G401.6 (cell line): ENCODE measurements around the gene C6orf15.

Experiments
- FAIRE-seq: peaks from 2 replicates; lab custom pipeline; 2012; peaks lifted over from hg19 to GRCh38; lab: Jason Lieb, UNC

C6orf15 gene

DNA sequence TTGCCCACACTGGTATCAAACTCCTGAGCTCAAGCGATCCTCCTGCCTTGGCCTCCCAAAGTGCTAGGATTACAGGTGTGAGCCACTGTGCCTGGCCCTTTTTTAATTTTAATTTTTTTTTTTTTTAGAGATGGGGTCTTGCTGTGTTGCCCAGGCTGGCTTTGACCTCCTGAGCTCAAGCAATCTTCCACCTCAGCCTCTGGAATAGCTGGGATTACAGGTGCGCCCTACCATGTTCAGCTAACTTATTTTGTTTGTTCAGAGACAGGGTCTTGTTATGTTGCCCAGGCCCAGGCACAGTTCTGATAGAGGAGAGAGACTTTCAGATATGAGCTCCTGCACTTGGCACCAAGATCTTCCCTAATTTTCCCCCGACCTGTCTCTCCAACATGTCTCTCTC lies 18.4 kb upstream of the C6orf15 start:
- FAIRE-seq, result no peak

DNA sequence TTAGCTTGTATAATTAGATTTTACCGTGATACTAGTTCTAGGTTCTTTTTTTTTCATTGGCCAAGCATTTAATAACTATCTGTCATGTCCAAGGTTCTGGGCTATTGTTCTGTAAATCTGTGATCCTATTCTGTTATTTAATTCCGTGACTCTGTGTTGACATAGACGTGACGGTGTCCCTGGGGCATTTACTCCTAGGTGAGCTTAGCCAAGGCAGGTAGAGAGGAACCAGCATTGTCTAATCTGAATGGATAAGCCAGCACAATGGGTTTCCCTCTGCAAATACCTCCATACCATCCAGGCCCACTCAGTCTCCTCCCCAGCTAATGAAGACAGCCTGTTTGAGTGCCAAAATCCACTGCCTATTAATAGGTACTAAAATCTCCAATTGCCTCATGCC lies 16.8 kb upstream of the C6orf15 start:
- no peak for FAIRE-seq

DNA sequence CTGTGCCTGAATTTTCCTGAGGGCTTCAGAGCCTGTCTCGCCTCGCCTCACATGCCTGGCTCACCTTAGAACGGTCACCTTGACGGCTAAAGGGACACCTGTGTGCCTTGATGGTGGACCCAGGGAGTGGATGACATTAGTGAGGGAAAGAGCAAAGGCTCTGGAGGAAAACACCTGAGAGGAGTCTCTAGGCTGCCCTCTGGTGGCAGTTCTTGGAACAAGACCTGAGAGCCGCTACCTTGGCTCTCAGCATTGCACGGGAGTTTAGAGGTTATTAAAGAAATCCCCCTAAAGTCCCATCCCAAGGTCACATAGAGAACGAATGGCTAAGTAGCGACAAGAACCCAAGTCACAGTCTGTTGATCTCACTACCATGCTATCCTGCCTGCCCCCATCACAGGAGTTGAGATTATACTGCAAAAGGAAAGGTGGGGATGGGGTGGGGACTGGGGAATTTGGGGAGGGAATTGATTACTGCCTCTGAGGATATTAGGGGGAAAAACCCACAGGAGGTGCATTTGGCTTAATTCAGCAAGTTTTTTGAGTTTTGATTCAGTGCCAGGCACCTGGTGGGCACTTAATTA lies 15.8 kb upstream of the C6orf15 start:
- peak; percentile 52 for FAIRE-seq

DNA sequence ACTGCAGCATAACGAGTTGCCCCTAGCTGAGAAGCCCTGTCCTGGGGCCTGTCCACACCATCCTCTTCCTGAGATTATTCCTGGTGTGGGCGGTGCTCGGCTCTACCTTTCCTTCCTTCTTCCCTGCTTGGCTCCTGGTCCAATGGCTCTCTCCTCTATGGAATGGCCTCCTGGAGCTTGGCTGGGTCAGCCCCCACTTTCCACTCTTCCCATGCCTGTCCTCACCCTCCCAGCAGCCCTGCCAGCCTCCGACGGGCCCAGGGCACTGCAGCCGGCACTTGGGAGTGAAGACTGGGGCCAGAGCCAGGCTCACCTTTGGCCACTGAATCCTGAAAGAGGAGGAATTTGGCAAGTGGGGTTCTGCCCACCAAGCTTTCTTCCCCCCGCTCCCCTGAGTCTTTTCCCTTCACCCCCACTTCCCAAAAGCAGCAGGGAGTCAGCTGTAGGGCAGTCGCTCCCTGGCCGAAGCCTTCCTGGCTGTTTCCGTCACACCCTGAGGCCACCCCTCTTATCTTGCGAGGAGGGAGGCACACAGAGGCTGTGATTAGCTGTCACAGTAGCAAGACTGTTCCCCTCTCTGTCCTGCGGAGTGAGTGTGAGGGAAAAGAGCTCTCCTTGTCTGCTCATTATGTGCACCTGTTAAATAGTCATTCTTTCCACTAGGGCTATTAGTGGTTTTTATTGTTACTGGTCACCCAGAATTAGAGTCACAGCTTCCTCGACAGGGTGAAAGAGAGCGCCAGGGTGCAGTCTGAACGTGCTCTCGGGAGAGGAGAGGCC lies 14.2 kb upstream of the C6orf15 start:
- FAIRE-seq, result no peak

DNA sequence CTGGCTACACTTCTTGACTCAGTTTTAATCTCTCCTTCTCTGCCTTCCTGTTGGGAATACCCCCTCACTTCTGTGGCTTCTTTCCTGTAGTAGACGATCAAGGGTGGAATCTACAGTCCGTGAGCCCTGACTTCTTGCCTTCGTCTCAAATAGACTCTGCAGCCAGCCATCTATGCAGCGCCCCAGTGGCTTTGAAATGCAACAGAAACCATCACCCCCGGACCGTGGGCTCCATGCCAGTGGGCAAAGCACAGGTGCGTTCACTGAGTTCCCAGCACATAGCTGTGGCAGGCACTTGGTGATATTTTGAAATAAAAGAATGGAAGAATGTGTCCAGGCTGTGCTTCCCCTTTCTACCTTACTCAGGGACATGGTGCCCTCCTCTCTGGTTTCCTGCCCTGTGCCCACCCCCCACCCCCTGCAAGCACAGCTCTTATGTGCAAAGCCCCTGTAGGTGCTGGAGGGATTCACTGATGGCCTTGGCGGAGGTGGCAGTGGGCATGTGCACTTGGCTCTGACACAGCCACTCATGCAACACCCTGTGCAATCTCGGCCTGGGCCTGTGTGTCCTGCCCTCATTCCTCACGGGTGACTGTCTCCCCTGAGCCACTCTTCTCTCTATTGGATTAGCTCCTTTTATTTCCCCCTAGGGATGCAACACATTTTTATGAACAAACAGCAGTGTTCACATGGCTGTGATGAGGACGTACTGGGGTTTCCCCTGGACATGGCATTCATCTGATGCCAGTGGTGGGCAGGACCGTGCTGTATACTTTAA lies 13.4 kb upstream of the C6orf15 start:
- no peak for FAIRE-seq

DNA sequence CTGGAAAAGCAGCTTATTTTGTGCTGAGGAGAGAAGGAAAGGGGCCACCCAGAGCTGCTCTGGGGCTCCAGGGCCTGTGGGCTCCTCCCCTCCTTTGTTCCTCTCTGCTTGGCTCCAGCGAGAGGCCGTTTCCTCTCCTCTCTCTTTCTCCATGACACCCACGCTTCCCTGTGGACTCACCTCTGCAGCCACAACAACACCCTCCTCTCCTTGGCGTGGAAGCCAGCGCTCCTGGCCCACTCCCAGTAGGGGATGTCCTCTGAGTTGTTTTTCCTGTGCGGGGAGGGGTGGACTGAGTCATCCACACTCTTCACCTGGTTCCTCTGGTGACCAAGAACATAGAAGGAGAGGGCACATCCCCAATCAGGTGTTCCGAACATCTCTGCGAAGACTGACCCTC lies 12.8 kb upstream of the C6orf15 start:
- FAIRE-seq, result no peak

DNA sequence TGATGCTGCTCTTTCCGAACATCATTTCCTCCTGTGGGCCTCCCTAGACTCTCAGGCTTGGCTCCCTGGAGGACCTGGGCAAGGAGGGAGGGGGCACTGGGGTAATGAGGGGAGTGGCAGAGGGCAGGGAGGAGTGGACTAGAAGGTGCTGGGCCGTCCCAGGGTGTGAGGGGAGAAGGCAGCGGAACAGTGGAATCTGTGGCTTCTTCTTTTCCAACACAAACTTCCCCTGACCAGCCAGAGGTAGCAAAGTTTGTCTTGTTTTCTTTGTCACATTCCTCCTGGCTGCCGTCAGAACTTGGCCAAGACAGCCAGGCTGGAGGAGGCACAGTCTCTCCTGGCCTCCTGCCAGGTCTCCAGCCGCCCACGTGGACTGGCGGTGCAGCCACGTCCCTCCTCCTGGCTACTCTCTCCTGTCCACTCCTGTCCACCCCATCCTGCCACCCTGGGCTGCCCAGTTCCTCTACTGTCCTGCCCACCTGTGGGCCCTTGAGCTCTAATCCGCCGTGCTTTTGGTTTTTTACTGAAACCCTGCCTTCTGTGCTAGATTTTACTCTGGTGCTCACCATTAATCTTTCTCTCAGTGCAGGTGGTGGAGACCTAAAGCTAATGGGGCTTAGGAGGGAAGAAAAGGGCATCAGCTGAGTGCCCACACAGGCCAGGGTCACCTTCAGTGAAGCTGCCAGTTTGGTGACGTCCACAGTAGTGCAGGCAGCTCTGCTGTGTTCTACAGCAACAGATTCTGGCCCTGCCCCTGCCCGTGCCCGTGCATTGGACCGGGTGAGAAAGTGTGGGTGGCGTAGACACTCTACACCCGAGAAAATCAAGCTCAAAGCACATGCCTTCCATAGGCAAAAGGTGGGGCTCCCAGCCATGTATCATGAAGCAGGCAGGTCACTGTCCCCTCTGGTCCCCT lies 10.7 kb upstream of the C6orf15 start:
- no peak for FAIRE-seq

DNA sequence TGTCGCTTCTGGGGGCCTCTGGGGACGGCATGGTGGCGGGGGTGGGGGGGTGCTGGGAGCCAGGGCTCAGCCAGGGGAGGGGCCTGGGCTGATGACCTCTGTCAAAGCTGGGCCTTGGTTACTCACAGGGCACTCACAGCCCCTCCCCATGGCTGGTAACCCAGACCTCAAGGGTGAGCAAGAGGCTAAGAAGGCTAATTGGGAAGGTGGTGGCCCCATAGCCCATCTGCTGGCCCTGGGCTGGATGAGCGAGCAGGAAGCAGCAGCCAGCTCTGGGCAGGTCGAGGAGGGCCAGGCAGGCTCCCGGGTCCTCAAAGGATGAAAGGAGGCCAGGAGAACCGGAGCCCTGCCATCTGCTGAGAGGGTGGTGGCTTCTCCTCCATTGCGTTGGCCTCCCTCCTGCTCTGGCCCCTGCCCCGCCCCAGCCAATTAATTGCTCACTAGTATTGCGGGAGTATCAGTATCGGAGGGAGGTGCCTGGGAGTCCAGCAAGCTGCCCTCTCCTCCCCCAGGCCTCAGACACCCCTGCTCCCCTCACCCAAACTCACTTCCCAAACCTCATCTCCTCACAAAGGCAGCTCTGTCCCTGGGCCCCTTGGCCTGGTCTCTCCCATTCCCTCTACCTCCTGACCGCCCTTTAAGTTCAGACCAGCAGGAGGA lies 8.9 kb upstream of the C6orf15 start:
- no peak for FAIRE-seq

DNA sequence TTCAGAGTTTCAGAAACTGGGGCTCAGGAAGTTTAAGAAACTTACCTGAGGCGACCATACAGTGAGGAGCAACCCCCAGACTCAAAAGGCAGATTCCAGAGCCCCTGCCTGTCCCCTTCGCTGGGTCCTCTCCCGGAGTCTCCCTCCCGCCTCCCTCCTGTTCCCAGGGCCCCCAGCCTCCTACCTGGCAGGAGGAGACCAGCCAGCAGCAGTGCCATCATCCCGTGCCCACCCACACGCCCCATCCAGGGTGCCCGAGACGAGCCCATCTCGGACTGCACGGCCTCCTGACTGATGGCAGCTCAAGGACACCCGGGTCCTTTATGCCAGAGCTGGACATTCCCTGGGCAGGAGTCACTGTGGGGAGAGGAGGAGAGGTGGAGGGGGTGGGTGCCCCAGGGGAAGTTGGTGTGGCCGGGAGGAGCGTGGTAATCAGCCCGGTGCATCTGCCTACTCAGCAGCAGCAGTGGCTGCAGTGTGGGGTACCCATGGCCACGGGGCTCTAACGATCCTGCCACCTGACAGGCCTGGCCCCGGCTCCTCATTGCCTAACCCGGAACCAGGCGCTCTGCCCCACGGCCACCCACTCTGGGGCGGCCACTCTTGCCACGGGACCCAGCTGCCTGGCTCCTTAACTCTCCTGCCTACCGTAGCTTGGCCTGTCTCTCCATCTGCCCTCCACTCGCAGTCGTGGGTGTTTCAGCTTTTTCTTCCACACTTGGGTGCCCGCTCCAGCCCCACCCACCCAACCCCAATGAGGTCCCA lies 8.0 kb upstream of the C6orf15 start, which contains the start of gene CDSN:
CDSN (minus strand) TSS at position 296 of the 765 bp plus-strand sequence; CDS start at position 269, 27 bp downstream.
- no peak for FAIRE-seq

DNA sequence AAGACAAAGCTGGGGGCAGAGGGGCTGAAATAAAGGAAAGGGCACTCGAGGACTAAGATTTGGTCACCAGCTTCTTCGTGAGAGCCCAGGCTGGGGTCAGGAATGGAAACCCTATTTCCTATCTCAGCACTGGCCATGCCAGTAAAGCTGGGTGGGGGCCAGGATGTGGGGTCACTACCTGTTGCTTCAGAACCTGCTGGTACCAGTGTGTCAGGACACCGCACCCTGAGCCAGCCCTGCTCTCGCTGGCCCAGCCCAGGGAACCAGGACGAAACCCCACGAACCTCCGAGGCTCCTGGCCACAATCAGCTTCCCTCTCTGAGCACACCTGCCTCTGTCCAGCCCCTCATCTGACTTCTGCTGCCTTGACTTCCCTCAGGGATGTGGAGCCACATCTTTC lies 5.8 kb upstream of the C6orf15 start:
- no peak for FAIRE-seq

DNA sequence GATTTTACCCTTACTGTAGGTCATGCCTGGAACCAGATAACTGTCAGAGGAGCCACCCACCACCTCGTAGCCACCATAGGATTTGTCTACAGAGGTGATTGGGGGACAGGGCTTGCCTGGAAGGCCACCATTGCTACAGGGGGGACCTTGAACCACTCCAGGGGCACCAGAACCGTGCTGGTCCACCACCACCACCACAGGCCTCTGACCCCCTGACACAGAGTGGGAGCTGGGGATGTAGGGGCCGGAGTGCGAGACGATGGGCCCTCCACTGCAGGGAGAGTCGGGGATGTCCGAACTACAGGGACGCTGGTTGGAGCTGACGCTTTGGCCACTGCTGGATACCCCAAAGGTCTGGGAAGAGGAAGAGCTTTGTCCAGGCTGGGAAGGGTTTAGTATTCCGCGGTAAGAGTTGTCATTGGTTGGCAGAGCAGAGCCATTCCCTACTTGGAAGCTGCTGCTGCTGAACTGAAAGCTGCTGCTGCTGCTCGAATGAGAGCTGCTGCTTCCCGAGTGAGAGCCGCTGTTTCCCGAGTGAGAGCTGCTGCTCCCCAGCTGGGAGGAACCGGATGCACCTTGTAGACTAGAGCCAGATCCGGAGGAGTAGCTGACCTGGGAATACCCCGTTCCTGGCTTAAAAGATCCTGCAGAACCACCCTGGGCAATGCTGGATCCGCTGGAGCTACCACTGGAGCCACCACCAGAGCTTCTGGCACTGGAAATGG lies 4.4 kb upstream of the C6orf15 start:
- no peak for FAIRE-seq

DNA sequence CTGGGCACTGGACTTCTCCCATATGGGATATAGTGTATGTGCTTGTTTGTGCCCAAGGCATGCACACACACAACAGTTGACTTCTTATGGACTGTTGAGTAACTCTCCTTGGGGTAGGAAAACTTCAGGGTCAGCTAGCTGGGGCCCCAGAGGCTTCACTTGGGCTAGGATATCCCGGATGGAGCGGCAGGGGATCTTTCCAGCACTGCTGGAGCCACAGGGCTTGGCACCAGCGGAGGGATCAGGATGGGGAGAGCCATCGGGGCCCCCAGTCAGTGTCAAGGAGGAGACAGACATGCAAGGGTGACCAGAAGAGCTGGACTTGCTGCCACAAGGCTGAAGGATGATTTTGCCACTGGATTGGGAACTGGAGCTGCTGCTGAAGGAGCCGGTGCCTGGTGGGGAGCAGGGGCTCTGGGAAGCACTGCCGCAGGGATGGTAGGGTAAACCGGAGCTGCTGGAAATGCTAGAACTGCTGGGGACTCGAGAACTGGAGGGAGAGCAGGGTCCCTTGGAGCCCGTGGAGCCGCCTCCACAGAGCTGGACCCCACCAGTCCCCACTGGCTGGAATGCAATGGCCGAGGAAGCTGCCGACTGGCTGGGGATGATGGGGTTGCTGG lies 3.7 kb upstream of the C6orf15 start:
- FAIRE-seq, result no peak

DNA sequence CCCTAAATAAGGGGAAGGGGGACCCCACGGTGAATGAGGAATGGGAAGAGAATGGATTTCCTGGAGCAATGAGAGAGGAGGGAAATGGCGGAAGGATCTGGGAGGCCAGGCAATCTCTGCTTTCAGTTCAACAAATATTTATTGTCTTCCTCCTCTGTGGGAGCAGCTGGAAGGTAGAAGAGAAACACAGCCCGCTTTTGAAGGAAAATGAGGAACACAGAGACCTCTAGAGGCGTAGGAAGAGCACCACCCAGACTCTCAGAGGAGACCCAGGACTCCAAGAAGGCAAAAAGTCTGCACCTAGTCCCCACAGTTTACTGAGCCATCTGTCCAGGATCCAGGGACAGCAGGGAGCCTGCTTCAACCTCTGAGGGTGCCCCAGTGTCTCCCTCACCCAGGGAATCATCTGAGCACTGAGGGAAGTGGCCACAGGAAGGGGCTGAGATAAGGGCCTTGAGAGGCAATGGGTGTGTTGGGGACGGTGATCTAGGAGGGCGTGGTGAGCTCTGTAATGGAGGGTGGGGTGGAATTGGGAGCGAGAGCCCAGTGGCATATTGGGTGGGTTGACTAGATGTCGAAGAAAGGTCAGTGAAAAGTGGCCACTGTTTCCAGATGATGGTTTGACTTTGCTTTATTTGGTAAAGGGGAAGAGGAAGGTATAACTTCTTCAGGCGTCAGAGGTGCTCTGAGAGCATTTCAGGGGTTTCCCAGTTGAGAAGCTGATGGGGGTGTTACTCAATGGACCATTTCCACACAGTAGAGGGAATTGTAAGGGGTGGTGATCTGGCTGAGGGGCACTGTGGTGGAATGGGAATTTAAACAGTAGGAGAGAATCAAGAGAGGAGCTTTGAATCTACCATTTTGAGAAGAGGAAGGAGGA lies 2.8 kb upstream of the C6orf15 start:
- no peak for FAIRE-seq

DNA sequence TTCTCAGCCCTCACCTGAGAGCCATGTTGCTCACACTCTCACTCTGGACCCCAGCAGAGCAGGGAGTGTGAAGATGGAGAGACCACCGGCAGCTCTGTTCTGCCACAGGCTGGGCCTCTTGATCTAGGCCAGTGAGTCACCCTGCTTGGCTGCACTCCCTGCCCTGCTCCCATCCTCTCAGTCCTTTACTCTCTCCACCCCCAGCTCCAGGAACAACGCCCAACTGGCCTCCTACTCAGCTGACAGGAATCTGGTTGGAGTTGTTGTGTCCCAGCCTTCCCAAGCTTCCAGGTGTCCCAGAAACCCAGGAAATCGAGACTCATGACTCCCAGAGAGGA lies 2.1 kb upstream of the C6orf15 start, which contains the start of gene PSORS1C1:
PSORS1C1 (plus strand) TSS at position 260 of the 338 bp plus-strand sequence. CDS start 14,833 bp downstream, outside the sequence.
- no peak for FAIRE-seq

DNA sequence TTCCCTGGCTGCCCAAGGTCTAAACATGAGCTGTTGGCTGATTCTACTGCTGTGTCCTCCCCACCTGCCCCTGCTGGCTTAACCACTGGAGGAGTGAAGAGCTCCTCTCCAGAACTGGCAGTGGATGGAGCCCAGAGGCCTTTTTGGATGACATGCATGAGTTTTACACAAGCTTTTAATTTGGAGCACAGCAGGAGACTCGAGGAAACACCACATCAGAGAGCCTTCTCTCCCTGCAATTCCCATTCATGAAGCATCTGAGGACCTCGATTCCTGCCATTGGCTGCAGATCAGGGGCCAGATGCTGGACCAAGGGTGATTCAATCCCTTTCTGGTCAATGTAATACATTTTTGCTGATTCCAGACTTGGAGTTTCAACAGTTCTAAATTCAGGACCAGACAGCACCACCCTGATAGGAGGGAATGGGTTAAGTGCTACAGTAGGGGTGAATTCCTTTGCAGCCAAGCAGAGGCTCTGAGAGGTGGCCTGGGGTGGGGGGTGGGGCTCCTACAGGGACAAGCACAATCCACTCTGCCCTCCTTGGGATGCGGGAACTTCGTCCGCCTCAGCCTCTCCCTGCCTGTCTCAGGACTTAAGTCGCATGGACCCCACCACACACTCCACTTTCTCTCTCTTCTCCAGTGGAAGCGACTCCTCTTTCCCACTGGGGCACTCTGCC lies 1.6 kb upstream of the C6orf15 start:
- no peak for FAIRE-seq

DNA sequence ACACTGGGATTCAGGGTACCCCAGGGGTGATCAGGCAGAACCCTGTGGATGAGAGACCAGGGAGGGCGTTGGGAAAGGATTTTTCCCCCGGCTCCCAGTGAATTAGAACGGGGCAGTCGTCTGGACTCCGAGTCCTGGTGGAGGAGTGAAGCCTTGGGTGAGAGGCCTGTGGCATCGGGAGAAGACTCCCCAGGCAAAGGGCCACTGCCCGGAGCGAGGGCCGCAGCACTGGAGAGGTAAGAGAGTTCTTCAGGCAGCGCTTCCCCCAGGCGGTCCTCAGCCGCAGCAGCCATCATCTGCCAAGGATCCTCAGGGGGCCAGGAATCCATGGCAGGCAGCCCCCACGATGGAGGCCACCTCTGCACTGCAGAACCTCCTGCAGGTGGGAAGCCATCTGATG lies 663 bp downstream of the C6orf15 start:
- FAIRE-seq, result no peak

DNA sequence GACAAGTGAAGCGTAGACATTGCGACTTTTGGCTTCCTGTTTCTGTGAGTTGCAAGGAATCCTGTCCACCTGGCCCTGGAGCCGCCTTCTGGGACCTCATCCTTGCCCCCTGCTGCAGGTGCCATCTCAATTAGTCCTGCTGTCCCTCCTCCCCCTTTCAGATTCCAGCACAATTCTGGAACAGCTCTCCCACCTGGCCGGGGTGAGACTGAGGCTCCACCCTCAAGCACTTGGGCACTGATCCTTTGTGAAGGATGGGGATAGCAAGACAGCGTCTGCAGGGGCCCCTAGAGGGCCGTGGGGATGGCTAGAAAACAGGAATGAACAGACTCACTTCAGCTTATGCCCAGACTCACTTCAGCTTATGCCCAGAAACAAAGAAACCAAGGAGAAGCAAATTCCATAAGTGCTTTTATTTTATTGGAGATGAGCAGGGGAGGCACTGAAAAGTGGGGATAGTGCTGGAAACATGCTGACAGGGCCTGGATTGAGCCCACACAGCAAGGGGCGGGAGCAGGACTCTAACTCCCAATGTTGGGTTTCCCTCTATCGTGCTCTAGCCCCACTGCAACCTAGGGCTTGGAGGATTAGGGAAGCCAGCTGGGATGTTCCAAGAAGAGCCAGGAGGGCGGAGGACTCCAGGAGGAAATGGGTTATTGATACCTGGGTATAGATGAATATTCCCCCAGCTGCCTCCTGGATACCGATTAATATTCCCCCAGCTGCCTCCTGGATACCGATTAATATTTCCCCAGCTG lies 1.4 kb downstream of the C6orf15 start:
- no peak for FAIRE-seq
